ENCODE data around the gene ANKRD55.

- TF ChIP-seq CTCF (conservative IDR thresholded peaks at IDR 0.05) (no peak), EZH2 (IDR thresholded peaks at IDR 0.05; ENCODE audit: low read depth) (no peak)
These were observed 93.1 kb downstream of the ANKRD55 start for GRCh38 chr5:56140073-56140472.

All from PC-9 (cell line).